GM19452 (cell line): ENCODE data around the gene TCF7L1.
A peak's percentile ranks its signal among the peaks of the same experiment; 100 is the strongest.
"Not testable (repeated sequence)": the region's sequence is repeated elsewhere in the genome, so short reads cannot be mapped to it uniquely, and the experiment has no call there.

Experiments used
- ATAC-seq: cut with Tn5 transposase; IDR thresholded peaks from one replicate; pipeline ENCODE4 v1.9.1; 2021; ENCODE audit not compliant: unreplicated experiment

TCF7L1 gene

DNA sequence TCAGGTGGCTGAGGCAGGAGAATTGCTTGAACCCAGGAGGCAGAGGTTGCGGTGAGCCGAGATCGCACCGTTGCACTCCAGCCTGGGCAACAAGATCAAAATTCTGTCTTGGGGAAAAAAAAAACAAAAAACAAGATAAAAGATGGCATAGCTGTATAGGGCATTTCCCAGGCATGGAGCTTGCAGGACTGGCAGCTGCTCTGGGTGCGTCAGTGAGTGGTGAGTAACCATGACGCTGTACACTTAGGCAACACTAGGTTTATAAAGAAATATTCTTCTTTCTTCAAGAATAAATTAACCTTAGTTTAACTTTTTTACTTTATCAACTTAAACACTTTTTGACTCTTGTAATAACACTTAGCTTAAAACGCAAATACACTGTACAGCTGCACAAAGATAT, 179.2 kb downstream of the TCF7L1 start:
- no peak for ATAC-seq

DNA sequence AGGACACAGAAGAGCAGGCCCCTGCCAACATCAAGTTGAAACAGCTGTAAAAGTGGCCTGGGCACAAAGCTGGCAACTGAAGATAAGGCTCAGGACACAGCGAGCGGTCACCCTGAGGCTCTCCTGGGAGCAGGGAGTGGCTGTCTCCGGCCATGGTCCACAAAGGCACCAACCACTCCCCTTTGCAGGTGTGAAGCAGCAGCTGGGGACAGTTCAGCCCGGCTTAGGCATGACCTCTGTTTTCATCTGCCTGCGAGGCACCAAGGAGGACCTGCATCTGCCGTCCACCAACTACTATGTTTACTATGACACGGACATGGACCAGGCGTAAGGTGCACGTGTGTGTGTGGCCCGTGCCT, 181.7 kb downstream of the TCF7L1 start:
- no peak for ATAC-seq

DNA sequence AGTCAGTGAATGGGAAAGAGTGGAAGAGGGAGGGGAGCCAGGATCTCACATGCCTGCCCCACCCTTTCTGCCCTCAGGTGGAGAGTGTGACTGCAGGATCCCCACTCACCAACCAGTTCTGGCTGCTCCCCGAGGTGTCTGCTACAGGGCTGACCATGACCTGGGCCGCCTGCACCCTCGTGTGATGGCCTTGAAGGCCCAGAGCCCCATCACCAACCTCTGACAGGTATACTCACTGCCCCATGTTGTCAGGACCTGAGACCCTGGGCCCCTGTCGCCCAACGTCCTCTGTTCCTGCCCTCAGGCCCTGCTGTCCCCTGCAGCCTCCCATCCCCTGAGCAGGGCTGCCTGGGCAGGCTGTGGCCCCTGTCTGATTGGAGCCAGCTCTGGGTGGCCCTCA, 182.7 kb downstream of the TCF7L1 start:
- ATAC-seq, result not testable (repeated sequence)

DNA sequence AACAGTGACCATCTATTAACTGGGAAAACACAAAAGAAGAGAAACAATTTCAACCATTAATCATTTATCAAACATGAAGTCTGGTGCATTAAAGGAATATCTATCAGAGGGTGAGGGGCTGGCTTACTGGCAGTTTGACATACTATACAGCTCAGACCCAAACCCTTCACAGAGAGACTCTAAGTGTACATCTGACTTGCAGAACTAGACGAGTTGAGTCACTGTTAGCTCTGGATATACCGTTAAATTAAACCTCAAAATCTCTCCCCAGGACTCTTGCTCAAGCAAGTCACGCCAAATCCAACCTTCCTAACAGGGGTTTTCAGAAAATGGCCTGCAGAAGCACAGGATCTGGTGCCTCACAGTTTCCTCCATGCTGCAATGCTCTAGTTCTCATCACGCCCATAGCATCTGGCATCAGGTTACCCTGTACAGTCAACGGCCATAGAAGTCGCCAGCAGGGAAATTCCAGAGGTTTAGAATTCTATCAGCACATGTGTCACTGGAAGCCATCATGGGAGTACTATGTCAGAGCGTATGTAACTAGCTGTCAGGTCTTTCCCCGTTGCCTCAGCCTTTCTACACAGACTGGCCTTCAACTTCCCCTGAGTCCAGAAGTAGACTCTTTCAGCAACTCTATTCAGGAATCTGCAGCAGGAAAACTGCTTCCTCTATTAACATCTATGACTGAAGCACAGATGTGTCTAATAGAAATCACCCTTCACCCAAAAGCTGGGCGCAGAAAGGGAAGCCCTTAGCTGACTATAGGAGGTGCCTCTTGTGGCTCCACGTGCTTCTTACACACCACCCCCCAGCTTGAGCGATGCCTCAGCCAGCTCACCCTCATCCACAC, 185.3 kb downstream of the TCF7L1 start:
- ATAC-seq, result no peak

DNA sequence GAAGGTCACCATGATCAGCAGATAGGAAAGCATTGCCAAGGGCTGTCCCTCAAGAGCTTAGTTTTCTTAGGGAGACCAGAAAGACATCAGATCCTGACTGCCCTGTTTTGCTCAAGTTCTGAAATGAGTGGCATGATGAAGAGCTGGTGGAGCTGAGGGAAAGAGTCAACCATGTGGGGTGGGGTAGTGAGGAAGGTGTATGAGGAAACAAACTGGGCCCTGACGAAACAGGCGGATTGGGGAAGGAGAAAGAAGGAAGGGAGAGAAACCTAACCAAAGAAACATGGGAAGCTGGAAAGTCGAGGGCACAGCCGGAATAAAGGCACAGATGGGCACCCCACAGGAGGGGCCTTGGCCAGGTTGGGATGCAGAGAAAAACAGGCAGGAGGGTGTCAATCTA, 186.6 kb downstream of the TCF7L1 start:
- no peak for ATAC-seq

DNA sequence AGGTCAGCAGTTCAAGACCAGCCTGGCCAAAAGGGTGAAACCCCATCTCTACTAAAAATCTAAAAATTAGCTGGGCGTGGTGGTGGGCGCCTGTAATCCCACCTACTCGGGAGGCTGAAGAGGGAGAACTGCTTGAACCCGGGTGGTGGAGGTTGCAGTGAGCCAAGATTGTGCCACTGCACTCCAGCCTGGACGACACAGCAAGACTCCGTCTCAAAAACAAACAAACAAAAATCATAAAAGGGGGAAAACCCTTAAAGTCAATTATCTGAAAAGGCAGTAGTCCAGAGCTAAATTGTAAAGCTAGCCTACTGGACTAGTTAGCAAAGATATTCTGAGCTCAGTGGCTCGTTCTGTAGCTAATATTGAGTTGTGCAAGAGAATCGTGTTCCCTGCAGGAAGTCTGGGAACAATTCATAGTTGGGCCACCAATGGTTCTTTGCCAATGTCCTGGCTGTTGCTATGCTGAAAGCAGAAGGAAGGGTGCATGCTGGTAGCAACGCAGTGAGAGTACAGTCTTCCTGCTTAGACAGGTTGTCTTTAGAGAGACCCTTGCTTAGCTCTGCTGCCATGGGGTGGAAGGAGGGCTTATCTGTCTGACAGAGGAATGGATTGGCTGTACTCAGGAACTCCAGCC, 190.3 kb downstream of the TCF7L1 start:
- no peak for ATAC-seq

DNA sequence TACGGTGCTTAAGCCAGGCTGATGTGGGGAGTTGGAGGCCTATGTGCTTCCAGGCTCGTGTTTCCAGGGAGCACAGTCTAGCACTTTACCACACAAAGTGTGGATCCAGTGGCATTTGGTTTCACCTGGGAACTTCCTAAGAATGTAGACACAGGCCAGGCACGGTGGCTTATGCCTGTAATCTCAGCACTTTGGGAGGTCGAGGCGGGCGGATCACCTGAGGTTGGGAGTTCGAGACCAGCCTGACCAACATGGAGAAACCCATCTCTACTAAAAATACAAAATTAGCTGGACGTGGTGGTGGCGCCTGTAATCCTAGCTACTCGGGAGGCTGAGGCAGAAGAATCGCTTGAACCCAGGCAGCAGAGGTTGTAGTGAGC, 190.8 kb downstream of the TCF7L1 start:
- ATAC-seq, result not testable (repeated sequence)

DNA sequence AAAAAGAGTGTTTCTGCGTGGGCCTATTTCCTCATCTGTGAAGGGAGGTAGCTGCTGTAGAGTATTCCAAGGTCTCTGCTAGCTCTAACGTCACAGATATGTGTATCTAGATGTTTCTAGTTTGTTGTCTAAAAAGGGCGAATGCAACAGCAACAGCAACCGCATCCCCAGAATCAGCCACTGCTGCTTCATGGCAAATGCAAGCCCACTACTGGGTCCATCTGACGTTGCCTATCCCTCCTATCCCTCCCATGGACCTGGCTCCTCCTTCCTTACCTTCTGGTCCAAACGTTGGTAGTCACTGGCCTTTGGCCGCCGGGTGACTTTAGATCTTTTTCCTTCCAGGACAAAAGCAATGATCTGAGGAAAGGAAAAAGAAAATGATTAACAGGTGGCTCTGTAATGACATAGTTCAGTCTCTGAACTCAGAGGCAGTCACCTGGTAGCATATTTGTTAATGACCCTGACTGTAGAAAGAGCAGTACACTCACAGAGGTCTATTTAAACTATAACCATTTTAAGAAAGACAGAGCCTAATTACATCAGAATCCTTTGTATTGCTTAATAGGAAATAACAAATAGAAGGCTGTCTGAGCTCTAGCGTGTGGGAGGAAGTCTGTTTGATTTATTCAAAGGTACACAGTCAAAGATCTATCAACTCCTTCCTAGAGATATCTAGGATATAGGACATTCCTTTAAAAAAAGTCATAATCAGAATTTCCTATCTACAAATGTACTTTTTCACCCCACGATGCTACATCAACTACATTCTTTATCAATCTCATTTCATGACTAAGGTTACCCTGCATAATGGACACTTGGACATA, 191.7 kb downstream of the TCF7L1 start:
- no peak for ATAC-seq

DNA sequence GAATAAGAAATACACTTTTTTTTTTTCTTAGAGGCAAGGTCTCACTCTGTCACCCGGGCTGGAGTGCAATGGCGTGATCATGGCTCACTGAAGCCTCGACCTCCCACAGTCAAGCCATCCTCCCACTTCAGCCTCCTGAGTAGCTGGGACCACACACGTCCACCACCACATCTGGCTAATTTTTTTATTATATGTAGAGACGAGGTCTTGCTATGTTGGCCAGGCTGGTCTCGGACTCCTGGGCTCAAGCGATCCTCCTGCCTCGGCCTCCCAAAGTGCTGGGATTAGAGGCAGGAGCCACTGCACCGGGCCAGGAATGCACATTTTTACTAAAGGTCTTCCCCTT, 192.2 kb downstream of the TCF7L1 start:
- ATAC-seq, result no peak

DNA sequence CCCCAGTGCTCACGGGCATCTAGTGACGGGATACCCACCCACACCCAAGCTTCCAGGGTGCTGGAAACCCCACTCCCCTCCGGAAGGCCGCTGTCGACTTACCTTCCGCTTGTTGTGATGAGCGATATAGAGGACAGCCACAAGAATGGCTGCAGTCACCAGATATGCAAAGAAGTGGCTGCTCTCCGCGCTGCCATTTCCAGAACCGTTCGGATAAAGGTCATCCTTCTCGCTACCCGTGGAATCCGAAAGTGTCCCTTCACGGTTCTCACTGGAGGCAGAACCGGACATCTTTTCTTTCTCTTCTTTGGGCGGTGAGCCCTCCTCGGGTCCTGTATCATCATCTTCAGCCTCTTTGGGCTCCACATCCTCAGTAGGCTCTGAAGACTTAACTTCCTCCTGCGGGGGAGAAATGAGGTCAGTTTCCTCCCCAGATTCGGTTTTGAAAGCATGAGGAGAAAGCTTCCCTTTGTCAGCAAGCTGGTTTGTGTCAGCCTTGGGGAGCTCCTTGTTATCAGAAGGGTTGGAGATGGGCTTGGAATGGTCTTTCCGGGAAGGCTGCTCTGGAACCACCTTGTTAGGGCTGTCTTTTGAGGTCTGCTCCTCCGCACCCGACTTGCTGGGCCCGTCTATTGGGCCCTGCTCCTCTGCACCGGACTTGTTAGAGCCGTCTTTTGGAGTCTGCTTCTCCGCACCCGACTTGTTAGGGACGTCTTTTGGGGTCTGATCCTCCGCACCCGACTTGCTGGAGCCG, 193.4 kb downstream of the TCF7L1 start:
- ATAC-seq, result peak; percentile 37

DNA sequence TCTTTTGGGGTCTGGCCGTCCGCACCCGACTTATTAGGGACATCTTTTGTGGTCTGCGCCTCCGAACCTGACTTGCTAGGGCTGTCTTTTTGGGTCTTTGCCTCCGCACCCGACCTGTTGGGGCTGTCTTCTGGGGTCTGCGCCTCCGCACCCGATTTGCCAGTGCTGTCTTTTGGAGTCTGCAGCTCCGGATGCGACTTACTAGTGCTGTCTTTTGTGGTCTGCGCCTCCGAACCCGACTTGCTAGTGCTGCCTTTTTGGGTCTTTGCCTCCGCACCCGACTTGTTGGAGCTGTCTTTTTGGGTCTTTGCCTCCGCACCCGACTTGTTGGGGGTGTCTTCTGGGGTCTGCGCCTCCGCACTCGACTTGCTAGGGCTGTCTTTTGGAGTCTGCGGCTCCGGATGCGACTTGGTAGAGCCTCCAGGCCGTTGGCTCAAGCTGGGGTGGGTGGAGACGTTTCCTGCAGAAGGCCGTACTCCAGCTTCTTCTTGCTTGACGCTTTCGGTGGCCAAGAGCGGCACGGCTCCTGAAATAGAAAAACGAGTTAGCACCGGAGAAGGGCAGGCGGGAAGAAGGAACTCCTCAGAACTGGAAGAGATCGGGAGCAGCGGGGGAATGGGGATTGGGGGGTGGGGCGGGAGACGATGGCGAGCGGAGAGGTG, 194.1 kb downstream of the TCF7L1 start:
- no peak for ATAC-seq

DNA sequence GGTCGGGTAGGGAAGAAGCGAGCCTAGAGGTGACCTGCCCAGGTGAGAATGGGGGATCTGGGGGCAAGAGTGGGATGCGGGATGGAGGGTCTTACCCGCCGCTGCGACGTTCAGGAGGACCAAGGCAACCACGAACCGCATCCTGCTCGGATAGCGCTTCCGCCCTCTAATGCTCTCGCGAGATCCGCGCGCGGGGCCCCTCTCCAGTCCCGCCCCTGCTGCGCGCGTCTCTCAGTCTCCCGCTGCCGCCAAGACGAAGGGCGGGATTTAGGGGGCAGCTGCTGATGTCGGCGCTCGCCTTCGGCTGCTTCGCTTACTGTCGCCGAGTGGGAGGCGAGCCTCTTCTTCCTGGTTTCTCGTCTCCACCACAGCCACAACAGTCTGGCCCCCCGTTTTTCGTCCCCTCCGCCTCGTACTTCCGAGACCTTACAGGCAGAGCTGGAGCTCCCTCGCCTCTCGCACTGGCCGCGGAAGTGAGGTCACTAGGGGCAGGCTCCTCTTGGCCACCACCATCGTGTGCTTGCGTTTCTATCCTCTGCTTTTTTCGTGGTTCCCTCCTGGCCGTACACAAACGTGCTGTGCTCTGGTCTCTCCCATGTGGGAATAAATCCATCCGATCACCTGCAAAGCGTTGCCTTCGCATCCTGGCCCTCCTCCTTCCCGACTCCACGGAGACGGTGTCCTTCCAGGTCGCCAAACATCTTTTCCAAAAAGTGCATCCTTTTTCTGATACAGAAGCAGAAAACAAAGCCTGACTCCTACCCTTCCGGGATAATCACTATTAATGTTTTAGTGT, 194.8 kb downstream of the TCF7L1 start, which contains the start of gene TGOLN2:
TSS of gene TGOLN2 (minus strand) at position 168 of the 796 bp plus-strand sequence. CDS start at position 141, 27 bp downstream.
- peak; percentile 79 for ATAC-seq

DNA sequence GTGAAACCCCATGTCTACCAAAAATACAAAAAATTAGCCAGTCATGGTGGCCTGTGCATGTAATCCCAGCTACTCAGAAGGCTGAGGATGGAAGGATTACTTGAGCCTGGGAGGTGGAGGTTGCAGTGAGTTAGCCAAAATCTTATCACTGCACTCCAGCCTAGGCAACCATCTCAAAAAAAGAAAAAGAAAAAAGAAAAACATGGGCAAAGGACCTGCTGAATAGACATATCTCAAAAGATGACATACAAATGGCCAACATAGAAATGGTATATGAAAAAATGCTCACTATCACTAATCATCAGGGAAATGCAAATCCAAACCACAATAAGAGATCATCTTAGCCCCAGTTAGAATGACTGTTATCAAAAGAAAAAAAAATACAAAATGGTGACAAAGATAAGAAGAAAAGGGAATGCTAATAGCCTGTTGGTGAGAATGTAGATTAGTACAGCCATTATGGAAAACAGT, 196.0 kb downstream of the TCF7L1 start:
- ATAC-seq, result no peak

DNA sequence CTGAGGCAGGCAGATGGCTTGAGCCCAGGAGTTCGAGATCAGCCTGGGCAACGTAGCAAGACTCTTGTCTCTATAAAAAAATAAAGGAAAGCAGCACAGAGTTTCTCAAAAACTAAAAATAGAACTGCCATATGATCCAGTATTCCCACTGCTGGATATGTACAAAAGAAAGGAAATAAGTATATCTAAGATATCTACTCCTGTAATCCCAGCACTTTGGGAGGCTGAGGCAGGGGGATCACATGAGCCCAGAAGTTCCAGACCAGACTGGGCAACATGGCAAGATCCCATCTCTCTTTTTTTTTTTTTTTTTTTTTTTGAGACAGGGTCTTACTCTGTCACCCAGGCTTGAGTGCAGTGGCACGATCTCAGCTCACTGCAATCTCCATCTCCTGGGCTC, 196.5 kb downstream of the TCF7L1 start:
- not testable (repeated sequence) for ATAC-seq

DNA sequence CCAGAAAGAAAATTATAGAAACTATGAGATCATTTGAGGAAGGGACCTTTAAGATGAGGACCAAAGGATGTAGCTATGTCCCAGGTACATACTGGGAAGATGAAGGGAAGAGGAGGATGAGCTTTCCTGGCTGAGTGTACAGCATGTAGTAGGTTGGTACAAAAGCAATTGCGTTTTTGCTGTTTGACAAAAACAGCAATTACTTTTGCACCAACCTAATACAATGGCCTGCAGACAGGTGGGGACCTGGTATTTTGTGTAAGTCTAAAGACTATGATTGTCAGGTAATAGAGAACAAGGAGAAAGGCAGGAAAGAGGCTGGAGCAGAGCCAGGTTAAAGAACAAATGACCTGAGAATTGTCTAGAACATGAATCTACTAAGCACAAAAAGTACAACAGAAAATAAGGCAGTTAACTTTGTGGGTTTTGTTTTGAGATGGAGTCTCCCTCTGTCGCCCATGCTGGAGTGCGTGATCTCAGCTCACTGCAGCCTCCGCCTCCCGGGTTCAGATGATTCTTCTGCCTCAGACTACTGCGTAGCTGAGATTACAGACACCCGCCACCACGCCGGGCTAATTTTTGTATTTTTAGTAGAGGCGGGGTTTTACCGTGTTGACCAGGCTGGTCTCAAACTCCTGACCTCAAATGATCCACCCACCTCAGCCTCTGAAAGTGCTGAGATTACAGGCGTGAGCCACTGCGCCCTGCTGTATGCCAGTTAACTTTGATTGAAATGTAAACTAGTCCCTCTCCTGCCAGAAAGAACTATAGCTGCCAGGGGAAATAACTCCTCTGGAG, 197.8 kb downstream of the TCF7L1 start:
- no peak for ATAC-seq

DNA sequence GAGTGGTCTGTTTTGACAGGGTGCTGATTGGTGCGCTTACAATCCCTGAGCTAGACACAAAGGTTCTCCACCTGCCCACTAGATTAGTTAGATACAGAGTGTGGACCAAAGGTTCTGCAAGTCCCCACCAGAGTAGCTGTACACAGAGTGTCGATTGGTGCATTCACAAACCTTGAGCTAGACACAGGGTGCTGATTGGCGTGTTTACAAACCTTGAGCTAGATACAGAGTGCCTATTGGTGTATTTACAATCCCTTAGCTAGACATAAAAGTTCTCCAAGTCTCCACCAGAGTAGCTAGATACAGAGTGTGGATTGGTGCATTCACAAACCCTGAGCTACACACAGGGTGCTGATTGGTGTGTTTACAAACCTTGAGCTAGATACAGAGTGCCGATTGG, 200.7 kb downstream of the TCF7L1 start:
- not testable (repeated sequence) for ATAC-seq

DNA sequence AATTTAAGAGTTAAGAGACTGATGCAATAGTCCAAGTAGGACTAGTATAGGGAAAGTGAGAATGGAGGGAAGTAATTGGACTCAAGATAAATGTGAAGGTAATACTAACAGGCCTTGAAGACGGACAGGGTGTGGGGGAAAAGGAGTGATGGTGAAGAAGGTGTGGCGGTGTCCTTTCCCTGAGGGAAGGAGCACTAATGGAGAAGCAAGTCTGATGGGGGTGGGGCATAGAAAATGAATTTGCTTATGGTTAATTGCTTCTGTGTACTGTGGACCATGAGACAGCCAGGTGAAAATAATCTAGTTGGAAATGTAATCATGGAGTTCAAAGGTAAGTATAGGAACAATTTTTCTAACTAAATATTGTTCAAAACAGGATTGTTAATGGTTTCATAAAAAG, 201.7 kb downstream of the TCF7L1 start:
- no peak for ATAC-seq

DNA sequence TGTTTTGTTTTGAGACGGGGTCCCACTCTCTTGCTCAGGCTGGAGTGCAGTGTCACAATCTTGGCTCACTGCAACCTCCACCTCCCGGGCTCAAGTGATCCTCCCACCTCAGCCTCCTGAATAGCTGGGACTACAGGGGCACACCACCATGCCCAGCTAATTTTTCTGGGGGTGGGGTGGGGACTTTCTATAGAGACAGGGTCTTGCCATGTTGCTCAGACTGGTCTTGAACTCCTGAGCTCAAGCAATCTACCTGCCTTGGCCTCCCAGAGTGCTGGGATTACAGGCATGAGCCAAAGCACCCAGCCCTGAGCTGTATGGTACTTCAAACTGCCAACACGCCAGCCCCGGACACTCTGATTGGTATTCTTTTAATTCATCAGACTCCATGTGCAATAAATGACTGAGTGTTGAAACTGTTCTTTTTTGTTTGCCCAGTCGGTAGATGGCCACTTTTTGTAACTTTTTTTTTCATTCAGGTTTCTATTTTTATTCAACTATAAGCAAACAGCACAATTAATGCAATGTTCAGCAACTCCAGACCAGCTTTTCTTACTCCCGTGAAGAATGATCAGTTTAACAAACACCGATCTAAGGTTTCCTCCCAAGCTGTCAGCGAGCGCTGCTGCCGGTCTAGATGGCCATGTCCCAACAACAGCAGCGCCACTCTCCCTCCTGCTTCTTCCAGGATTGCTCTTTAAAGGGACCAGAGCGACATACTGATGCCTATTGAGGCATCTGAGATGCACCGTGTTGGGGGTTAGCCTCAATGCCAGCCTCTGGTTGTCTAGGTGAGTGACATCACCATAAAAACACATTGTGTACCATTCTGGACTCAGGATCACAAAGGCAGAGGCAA, 207.1 kb downstream of the TCF7L1 start:
- no peak for ATAC-seq
